Upper lobe of left lung (tissue), 4 donors: ENCODE data around the gene CTSO.

ENCODE experiments used
- POLR2AphosphoS5 ChIP-seq, 2 donors: sonication (generic); formaldehyde crosslinking; IDR thresholded peaks; one replicate each; pipeline ENCODE4 v1.5.1; 2017; ENCODE audit warnings: antibody characterized with exemption in 2 of 2
- TF ChIP-seq, protein P1 (sequence below), 6 experiments: fragments of 450-650 bp in 4 of 6; fragments of 200-600 bp in 2 of 6; sonication (generic) in 2 of 6; IDR thresholded peaks; one replicate each; pipeline ENCODE4 v1.5.1; 2016 to 2019; ENCODE audit warnings: antibody characterized with exemption in 6 of 6

DNA sequence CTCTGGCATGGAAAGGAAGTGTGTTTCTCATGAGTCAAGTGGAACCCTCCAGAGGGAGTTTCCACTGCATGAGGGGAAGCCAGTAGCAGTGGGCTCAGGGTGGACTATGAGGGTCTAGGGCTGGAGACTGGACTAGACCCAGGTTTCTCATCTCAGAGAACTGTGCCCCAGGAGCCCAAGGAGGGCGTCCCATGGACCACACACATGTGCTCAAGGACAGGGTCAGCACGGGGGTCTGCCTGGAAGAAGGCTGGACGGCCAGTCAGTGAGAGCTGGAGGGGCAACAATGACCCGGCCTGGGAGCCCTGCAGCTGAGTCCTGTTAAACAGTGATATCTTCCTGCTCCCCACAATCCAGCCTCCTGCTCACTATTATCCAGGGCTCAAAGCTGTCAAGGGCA lies 5.8 kb upstream of the CTSO start:
- TF ChIP-seq, protein P1, sequence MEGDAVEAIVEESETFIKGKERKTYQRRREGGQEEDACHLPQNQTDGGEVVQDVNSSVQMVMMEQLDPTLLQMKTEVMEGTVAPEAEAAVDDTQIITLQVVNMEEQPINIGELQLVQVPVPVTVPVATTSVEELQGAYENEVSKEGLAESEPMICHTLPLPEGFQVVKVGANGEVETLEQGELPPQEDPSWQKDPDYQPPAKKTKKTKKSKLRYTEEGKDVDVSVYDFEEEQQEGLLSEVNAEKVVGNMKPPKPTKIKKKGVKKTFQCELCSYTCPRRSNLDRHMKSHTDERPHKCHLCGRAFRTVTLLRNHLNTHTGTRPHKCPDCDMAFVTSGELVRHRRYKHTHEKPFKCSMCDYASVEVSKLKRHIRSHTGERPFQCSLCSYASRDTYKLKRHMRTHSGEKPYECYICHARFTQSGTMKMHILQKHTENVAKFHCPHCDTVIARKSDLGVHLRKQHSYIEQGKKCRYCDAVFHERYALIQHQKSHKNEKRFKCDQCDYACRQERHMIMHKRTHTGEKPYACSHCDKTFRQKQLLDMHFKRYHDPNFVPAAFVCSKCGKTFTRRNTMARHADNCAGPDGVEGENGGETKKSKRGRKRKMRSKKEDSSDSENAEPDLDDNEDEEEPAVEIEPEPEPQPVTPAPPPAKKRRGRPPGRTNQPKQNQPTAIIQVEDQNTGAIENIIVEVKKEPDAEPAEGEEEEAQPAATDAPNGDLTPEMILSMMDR (IDR thresholded peaks at IDR 0.05) = no peak
- no peak for TF ChIP-seq POLR2AphosphoS5 (IDR thresholded peaks at IDR 0.05)
